NCI-H1436 treated with DMSO at 0.1 percent for 48 hours (cell line): ENCODE measurements around the gene CHPF2.

Source experiments
- DNase-seq: peaks from one replicate; lab custom pipeline; 2025; lab: John Stamatoyannopoulos, UW

CHPF2 gene

GRCh38 chr7:151232917-151233701 is 826 bp downstream of the CHPF2 start:
- DNase-seq = no peak

DNA sequence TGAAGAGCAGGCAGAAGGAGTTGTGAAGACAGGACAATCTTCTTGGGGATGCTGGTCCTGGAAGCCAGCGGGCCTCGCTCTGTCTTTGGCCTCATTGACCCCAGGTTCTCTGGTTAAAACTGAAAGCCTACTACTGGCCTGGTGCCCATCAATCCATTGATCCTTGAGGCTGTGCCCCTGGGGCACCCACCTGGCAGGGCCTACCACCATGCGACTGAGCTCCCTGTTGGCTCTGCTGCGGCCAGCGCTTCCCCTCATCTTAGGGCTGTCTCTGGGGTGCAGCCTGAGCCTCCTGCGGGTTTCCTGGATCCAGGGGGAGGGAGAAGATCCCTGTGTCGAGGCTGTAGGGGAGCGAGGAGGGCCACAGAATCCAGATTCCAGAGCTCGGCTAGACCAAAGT is 1.5 kb downstream of the CHPF2 start:
- DNase-seq = no peak

DNA sequence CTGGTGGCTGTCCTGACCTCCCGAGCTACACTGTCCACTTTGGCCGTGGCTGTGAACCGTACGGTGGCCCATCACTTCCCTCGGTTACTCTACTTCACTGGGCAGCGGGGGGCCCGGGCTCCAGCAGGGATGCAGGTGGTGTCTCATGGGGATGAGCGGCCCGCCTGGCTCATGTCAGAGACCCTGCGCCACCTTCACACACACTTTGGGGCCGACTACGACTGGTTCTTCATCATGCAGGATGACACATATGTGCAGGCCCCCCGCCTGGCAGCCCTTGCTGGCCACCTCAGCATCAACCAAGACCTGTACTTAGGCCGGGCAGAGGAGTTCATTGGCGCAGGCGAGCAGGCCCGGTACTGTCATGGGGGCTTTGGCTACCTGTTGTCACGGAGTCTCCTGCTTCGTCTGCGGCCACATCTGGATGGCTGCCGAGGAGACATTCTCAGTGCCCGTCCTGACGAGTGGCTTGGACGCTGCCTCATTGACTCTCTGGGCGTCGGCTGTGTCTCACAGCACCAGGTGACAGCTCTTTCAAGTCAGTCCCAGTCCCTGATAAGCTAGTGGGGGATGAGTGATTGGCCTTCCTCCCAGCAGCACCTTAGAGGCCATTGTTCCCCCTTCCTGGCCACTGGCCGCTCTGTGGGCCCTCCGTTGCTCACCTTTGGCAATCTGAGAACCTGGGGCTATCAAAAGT is 3.0 kb downstream of the CHPF2 start:
- no peak for DNase-seq

- DNase-seq = no peak
Measured at GRCh38 chr7:151236406-151236805, 4.1 kb downstream of the CHPF2 start.

DNA sequence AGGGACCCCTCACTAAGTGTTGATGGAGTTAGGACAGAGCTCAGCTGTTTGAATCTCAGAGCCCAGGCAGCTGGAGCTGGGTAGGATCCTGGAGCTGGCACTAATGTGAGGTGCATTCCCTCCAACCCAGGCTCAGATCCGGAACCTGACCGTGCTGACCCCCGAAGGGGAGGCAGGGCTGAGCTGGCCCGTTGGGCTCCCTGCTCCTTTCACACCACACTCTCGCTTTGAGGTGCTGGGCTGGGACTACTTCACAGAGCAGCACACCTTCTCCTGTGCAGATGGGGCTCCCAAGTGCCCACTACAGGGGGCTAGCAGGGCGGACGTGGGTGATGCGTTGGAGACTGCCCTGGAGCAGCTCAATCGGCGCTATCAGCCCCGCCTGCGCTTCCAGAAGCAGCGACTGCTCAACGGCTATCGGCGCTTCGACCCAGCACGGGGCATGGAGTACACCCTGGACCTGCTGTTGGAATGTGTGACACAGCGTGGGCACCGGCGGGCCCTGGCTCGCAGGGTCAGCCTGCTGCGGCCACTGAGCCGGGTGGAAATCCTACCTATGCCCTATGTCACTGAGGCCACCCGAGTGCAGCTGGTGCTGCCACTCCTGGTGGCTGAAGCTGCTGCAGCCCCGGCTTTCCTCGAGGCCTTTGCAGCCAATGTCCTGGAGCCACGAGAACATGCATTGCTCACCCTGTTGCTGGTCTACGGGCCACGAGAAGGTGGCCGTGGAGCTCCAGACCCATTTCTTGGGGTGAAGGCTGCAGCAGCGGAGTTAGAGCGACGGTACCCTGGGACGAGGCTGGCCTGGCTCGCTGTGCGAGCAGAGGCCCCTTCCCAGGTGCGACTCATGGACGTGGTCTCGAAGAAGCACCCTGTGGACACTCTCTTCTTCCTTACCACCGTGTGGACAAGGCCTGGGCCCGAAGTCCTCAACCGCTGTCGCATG is 5.2 kb downstream of the CHPF2 start:
- DNase-seq = no peak

DNA sequence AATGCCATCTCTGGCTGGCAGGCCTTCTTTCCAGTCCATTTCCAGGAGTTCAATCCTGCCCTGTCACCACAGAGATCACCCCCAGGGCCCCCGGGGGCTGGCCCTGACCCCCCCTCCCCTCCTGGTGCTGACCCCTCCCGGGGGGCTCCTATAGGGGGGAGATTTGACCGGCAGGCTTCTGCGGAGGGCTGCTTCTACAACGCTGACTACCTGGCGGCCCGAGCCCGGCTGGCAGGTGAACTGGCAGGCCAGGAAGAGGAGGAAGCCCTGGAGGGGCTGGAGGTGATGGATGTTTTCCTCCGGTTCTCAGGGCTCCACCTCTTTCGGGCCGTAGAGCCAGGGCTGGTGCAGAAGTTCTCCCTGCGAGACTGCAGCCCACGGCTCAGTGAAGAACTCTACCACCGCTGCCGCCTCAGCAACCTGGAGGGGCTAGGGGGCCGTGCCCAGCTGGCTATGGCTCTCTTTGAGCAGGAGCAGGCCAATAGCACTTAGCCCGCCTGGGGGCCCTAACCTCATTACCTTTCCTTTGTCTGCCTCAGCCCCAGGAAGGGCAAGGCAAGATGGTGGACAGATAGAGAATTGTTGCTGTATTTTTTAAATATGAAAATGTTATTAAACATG is 6.0 kb downstream of the CHPF2 start:
- no peak for DNase-seq

GRCh38 chr7:151238924-151239836 is 6.9 kb downstream of the CHPF2 start:
- no peak for DNase-seq

- no peak for DNase-seq
Measured at GRCh38 chr7:151239837-151240459, 7.7 kb downstream of the CHPF2 start.

GRCh38 chr7:151240536-151240935 is 8.3 kb downstream of the CHPF2 start:
- no peak for DNase-seq

DNA sequence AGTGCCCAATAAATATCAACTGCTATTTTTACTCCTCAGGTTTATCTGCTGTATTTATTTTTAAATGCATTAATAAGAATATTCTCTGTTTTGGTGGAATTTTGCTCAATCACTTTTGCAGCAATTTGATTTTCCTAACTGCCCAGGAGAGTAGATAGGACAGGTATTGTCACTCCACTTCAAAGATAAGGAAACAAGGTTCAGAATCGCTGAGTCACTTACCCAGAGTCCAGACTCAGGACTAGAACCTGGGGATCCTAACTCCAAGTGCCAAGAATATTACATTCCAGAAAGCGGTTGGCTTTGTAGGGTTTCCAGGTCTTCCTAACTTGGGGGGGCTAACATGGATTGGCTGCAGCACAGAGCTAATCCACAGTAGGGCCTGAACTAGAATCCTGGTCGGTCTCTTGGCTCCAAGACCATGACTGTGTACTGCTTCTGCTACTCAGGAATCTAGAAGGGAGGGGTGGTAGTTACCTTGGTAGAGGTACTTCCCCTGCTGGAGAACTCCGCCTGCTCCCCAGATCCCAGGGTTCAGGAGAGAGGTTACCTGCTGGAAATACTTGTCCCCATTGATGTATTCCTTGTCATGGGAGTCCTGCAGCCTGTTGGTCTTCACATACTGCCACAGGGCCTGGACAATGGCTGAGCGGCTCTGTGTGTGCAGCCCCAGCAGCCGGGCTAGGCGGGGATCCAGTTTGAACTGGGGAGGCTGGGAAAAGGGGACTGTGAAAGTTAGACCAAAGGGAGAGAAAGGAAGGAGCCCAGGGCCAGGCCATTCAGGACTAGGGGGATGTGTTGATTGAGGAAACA is 8.9 kb downstream of the CHPF2 start:
- DNase-seq = no peak

DNA sequence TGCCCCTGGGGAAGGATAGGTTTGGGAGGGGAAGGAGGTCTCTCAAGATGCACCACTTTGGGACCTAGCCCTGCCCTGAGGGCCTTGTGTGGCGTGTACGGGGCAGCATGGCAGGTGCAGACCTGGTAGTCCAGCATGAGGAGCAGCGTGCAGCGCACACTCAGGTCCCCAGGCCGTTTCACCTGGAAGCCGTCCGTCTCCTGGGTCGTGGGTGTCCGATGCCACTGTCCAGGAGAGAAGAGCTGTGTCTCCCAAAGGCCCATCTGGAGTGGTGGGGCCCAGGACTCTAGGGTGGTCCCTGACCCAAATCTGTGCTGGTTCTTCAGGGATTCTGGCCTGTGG is 9.4 kb downstream of the CHPF2 start:
- DNase-seq = no peak

DNA sequence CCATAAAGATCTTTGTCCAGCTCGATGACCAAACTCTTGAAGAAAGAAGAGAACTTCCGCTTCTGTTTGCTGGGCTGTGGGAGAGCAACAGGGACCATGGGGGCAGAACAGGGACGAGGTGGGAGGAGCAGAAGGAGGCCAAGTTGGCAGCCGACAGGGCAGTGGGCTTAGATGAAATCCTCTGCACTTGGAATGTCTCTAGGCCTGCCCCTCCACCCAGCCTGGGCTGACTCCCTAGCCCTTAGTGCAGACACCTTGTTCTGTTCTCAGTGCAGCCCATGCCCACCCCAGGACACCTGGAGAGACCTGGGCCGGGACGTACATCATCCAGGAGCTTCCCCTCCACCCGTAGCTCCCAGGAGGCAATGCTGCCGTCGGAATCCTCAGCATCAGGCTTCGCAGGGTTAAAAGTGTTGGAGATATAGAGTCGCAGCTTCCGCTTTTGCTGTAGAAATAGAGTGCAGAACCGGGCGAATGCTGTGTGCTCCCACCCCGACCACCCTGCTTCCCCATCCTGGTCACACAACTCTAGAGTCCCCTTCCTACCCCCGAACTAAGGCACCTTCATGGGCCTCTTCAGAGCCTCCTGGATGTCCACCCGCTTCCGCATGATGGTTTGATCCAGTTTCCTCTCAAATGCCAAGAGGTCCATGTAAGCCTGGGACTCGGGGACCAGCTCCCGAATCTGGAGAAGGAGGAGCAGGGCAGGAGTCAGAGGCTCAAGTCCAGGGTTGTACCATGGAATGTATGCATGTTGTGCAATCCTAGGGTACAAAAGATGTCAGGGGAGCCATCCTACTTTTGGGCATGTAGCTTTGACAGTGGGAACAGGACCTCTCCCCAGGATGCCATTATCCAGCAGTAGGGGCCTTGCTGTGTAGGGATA is 10.1 kb downstream of the CHPF2 start:
- no peak for DNase-seq

- DNase-seq = no peak
Measured at GRCh38 chr7:151243045-151243349, 10.7 kb downstream of the CHPF2 start.

DNA sequence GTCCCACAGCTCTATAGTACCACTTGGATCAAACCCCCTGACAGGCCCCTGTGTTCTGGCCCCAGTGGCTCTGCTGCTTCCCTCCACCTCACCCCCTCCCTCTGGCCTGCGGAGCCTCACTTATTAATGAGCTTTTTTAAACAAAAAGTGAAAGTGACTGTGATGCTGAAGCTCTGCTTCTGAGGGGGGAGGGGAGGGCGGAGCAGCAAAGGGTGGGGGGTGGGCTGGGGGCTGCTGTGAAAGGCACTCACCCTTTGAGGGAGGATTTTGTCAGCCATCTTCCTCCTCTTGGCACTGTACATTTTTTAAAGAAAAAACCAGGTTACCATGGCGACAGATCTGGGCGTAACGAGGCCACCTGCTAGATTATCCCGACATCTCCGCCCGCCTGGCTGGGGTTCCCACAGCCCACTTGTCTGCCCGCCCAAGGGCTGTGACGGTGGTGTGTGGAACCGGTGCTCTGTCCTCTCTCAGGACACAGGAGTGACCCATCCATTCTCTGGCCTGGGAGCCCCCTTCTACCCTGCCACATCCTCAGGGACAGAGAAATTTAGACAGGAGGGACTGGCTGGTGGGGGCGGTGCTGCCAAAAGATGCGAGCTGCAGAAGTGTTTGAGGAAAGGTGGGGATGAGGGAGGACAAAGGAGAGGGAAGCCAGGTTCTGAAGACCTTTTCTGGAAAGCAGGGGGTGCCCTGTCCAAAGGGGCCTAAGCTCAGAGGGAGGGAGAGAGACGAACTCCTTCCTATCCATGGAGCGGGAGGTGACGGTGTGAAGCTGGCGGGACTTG is 11.3 kb downstream of the CHPF2 start:
- DNase-seq = no peak

- no peak for DNase-seq
Measured at GRCh38 chr7:151244196-151244840, 12.0 kb downstream of the CHPF2 start.

DNA sequence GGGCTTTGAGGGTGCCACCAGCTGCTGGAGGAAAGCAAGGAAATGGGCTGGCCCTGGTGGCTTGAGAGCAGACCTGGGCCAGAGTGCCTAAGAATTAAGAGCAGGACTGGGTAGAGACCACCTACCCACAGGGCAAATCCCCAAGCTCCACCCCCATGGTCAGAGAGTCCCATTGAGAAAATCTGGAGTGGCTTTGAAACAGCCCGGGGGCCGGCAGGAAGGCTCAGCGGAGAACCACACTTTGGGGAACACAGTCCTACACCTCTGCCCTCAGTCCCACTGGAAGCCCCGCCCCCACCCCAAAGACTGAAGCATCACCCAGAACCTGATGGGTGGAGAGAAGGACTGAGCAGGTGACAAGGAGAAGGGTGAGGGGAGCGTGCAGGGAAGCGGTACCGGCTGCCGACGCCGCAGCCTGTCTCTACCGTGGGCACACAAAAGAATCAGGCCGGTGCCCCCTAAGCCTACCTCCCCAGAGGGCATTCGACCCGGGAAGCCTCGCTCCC is 12.6 kb downstream of the CHPF2 start:
- no peak for DNase-seq

DNA sequence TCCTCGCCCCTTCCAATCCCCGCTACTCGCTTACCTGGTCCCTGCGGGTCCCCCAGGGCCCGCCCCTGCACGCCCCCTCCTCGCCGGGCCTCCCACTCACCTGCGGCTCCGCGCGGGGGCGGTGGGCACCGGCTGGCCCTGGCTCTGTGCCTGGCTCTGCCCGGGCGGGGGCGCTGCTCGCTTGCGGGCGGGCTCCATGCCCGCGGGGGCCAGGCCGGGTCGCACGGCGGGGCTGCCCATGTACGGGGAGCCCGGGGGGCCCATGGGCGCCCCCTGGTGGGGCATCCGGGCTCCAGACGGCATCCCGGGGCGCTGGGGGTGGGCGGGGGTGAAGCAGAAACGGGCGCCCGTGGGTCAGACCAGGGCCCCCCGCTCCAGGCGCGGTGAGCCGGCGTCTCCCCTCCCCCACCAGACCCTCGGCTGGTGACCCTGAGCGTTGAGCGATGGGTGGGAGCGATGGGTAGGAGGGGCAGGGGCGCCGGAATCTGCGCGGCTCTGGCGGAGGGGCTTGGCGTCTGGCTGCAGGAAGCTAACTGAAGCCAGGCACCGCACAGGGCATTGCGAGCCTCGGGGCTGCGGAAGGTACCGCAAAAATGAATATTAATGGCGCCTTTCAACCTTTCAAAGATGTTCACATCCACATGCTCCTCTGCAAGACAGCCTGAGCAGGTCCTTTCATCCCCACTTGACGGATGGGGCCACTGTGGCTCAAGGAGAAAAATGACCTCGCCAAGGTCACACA is 13.2 kb downstream of the CHPF2 start:
- no peak for DNase-seq
